Ishikawa (cell line): ENCODE measurements around the gene RAD54L.

Experiments
- CEBPB ChIP-seq: IDR thresholded peaks from 2 replicates; pipeline ENCODE4 v1.6.1; 2012
- CREB1 ChIP-seq: IDR thresholded peaks from 2 replicates; pipeline ENCODE4 v1.6.1; 2012; ENCODE audit warnings: low read depth
- EGR1 ChIP-seq: IDR thresholded peaks from 2 replicates; pipeline ENCODE4 v1.6.1; 2012
- EP300 ChIP-seq: IDR thresholded peaks from 2 replicates; pipeline ENCODE4 v1.6.1; 2012; ENCODE audit warnings: borderline replicate concordance
- FOXM1 ChIP-seq: IDR thresholded peaks from 2 replicates; pipeline ENCODE4 v1.6.1; 2012; ENCODE audit warnings: low read depth, borderline replicate concordance
- MAX ChIP-seq: IDR thresholded peaks from 2 replicates; pipeline ENCODE4 v1.6.1; 2012
- NFIC ChIP-seq: IDR thresholded peaks from 2 replicates; pipeline ENCODE4 v1.6.1; 2012
- RAD21 ChIP-seq: IDR thresholded peaks from 2 replicates; pipeline ENCODE4 v1.6.1; 2012; ENCODE audit warnings: low read depth
- TAF1 ChIP-seq: IDR thresholded peaks from 2 replicates; pipeline ENCODE4 v1.6.1; 2012; ENCODE audit warnings: low read depth, mild to moderate bottlenecking
- TCF12 ChIP-seq: IDR thresholded peaks from 2 replicates; pipeline ENCODE4 v1.6.1; 2012; ENCODE audit warnings: low read depth
- TEAD4 ChIP-seq: IDR thresholded peaks from 2 replicates; pipeline ENCODE4 v1.6.1; 2012
- USF1 ChIP-seq: IDR thresholded peaks from 2 replicates; pipeline ENCODE4 v1.6.1; 2012
- YY1 ChIP-seq: IDR thresholded peaks from 2 replicates; pipeline ENCODE4 v1.6.1; 2012; ENCODE audit warnings: low read depth
- ZBTB7A ChIP-seq: IDR thresholded peaks from 2 replicates; pipeline ENCODE4 v1.6.1; 2012; ENCODE audit warnings: low read depth
- TF ChIP-seq, protein P1 (sequence below): IDR thresholded peaks from 2 replicates; pipeline ENCODE4 v1.6.1; 2012; ENCODE audit warnings: low read depth, mild to moderate bottlenecking

The RAD54L gene

DNA sequence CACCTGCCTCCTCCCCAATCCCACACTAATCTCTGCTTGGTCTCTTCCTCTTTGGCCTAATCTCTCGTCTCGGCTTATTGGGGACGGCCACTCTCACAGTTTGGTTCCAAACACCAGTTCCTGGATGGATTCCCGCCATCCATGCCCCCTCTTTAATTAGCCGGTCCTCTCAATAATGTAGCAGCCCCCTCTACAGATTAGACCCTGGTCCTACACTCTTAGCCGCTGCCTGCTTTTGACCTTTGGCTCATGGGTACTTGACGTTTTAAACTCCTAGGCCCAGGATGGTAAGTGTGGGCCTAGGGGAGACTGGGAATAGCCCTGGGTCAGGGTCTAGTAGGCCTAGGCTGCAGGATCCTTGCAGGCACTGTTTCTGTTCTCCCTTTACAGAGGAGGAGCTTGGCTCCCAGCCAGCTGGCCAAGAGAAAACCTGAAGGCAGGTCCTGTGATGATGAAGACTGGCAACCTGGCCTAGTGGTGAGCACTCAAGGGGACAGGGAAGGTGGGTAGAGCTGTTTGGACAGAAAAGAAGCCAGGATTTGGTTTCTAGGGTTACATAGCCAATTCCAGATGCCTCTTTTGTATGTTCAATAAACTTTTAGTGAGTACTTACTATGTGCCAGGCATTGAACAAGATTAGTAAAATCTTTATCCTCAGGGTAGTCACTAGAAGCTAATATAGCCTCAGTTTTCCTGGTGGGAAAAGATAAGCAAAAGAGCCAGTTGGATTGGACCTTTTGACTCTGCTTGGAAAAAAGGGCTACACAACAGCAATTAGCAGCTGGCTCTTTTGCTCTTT is 758 bp downstream of the RAD54L start:
- TF ChIP-seq EP300 (no peak), MAX (no peak), NFIC (peak; percentile 85)

DNA sequence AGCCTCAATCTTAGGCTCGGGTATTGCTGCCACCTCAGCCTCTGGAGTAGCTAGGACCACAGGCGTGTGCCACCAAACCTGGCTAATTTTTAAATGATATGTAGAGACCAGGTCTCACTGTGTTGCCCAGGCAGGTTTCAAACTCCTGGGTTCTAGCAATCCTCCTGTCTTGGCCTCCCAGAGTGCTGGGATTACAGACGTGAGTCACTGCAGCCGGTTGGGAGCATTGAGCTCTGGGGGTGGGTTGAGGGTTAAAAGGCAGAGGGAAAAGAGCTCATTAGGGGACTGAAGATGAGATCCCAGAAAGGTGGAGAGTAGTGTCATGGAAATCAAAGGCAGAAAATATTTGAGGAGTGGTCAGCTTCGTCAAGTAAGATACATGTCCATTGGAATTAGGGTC is 7.1 kb downstream of the RAD54L start:
- TF ChIP-seq TEAD4 = no peak
- no peak for TF ChIP-seq MAX
- TF ChIP-seq, protein P1, sequence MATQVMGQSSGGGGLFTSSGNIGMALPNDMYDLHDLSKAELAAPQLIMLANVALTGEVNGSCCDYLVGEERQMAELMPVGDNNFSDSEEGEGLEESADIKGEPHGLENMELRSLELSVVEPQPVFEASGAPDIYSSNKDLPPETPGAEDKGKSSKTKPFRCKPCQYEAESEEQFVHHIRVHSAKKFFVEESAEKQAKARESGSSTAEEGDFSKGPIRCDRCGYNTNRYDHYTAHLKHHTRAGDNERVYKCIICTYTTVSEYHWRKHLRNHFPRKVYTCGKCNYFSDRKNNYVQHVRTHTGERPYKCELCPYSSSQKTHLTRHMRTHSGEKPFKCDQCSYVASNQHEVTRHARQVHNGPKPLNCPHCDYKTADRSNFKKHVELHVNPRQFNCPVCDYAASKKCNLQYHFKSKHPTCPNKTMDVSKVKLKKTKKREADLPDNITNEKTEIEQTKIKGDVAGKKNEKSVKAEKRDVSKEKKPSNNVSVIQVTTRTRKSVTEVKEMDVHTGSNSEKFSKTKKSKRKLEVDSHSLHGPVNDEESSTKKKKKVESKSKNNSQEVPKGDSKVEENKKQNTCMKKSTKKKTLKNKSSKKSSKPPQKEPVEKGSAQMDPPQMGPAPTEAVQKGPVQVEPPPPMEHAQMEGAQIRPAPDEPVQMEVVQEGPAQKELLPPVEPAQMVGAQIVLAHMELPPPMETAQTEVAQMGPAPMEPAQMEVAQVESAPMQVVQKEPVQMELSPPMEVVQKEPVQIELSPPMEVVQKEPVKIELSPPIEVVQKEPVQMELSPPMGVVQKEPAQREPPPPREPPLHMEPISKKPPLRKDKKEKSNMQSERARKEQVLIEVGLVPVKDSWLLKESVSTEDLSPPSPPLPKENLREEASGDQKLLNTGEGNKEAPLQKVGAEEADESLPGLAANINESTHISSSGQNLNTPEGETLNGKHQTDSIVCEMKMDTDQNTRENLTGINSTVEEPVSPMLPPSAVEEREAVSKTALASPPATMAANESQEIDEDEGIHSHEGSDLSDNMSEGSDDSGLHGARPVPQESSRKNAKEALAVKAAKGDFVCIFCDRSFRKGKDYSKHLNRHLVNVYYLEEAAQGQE = no peak
- TF ChIP-seq EGR1 = no peak
- no peak for TF ChIP-seq RAD21
- TF ChIP-seq EP300 = no peak
- TF ChIP-seq CEBPB = no peak
- no peak for TF ChIP-seq CREB1
- no peak for TF ChIP-seq USF1
- TF ChIP-seq YY1 = no peak

DNA sequence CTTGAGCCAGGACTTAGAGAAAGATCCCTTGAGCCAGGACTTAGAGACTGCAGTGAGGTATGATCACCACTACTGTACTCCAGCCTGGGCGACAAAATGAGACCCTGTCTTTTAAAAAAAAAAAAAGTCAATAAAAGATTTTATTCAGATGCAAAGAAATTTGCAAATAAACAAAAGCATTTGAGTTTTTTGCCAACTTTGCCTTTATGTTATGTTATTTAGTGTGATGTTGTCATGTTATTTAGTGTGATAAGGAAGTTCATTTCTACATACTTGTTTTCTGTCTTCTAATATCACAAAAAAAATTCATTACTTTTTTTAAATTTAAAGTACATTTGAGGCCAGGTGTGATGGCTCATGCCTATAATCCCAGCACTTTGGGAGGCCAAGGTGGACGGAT is 9.0 kb downstream of the RAD54L start:
- no peak for TF ChIP-seq EP300
- TF ChIP-seq YY1 = no peak
- TF ChIP-seq ZBTB7A = no peak
- no peak for TF ChIP-seq CEBPB
- TF ChIP-seq EGR1 = no peak
- no peak for TF ChIP-seq TEAD4
- TF ChIP-seq CREB1 = no peak
- TF ChIP-seq NFIC = no peak
- TF ChIP-seq USF1 = no peak
- TF ChIP-seq RAD21 = no peak
- no peak for TF ChIP-seq TAF1
- TF ChIP-seq FOXM1 = no peak
- no peak for TF ChIP-seq TCF12
- TF ChIP-seq, protein P1 = no peak
- no peak for TF ChIP-seq MAX

DNA sequence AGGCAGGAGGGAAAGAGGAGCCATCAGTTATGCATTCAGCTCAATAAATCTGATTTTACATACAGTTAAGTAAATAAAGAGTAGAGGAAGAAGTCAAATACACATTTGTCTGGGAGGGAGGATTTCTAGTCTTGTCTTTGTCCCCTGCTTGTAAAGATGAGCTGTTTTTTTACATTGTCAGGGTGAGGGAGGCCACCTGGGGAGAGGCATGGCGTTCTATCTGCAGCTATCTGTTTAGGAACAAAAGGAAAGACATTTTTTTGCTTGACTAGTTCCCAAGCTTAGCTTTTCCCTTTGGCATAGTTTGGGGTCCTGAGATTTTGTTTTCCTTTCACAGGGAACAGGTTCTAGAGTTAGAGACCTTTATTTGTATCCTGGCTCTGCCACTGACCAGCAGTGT is 14.9 kb downstream of the RAD54L start:
- no peak for TF ChIP-seq RAD21
- TF ChIP-seq TCF12 = no peak
- no peak for TF ChIP-seq TAF1
- no peak for TF ChIP-seq FOXM1
- TF ChIP-seq ZBTB7A = no peak

DNA sequence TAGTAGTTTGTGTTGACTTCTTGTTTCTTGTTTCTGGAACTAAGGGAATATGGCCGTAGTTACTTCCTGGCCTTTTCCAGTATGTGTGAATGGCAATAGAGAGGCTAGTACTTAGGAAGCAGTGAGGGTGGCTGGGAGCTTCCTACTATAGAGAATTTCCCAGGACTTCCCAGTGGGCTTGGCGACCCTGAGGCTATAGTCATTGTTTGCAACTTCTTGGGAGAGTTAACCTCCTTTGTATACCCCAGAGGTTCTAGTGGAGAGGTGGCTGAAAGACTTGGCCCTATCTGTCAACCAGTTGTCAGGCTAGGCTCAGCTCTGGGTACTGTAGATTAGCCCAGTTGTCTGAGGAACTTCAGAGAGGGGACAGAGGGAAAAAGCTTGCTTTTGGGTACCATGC is 15.6 kb downstream of the RAD54L start:
- TF ChIP-seq TEAD4 (no peak), TAF1 (no peak), EP300 (no peak), ZBTB7A (no peak), FOXM1 (no peak), YY1 (no peak), USF1 (no peak), RAD21 (no peak), NFIC (no peak), CREB1 (no peak), CEBPB (no peak), TCF12 (no peak), MAX (no peak), EGR1 (no peak)
- TF ChIP-seq, protein P1 = no peak
